GM18498 (cell line): Measurements from ENCODE around the gene SLC27A6.

Experiments used
- ATAC-seq: cut with Tn5 transposase; IDR thresholded peaks from one replicate; pipeline ENCODE4 v1.9.1; 2021; ENCODE audit warnings: mild to moderate bottlenecking, moderate library complexity; ENCODE audit not compliant: unreplicated experiment

Gene SLC27A6

DNA sequence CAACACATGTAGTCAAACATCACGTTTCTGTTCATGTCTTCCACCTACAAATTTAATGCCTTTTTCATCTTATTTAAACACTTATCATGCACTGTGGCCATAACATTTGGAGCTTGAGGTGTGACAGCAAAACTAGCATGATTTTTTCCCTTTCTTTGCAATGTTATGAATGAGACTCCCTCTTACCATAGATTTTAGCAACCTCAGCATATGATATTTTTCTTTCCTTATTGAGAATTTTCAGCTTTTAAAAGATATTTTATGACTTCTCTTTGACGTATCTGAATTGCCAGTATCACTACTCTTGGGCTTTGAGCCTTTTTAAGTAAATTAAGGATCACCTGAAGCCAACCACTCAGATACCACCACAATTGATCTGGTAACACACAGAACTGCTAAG is 96.6 kb downstream of the SLC27A6 start:
- ATAC-seq: no peak

DNA sequence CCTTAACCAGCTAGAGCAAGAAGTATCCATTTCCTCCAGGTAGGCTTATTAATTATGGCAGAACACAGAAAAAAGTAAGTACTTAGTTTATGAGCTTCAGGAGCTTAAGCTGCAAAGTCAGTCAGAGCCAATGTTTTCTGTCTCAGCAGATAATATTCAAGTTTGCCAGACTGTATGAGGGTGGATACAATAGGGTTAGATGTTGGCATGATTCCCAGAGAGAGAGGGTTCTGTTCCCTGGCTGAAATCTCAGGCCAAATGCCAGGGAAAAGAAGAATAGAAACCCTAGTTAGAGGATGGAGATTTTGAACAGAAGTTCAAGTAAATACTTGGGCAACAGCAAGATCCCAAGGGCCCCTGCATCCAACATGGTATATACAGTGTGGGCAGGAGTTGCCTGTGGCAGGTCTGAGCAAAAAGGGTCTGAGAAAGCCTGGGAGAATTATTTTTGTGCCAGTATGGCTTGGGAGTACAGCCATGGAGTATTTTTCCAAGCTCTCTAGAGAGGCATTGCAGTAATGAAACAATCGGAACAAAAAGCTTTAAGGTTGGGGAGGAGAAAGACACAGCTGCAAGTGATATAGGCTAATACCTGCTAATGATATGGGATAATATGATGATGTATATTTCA is 98.3 kb downstream of the SLC27A6 start:
- no peak for ATAC-seq

DNA sequence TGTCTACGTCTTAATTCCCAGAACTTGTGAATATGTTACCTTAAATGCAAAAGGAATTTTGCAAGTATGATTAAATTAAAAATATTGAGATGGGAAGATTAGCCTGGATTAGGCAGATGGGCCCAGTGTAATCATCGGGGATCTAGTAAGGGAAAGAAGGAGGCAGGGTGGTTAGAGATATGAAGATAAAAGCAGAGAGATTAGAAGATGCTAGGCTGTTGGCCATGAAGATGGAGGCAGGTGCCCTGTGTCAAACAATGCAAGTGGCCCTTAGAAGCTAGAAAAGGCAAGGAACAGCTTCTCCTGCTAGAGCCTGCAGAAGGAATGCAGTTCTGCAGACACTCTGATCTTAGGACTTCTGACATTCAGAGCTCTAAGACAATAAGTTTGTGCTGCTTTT is 100.4 kb downstream of the SLC27A6 start:
- ATAC-seq: no peak

DNA sequence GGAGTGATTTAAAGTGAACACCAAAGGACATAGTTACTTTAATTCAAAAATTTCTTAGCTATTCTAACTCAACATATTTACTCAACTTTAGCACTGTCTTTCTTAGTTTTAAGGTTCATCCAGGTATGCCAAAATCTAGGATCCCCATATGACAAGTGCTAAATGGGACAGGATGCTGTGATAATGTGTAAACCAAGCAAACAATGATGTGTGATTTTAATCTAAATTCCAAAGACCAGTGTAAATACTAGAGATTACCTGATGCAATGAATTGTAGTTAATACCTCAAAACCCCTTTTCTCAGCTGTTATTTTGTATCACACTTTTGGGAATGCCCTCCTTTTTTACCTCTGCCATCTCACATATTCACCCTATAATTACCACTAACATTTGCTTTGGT is 102.5 kb downstream of the SLC27A6 start:
- ATAC-seq: no peak

DNA sequence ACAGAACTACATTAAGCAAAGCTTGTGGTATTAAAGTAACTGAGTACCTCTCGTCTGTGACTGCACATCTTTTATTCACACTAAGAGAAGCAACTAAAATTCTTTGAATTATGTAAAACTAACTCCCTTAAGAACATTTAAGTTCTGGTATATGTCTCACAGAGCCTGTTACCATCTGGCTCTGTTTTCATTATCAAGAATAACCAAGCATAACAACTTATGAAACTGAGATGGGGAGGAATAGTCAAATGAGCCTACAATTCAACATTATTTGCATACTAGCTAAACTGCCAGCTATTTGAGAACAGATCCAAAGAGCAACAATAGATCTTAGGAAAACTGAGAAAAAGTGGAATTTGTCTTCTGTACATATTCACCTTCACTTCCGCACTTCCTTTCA is 104.0 kb downstream of the SLC27A6 start:
- ATAC-seq: peak; percentile 91

DNA sequence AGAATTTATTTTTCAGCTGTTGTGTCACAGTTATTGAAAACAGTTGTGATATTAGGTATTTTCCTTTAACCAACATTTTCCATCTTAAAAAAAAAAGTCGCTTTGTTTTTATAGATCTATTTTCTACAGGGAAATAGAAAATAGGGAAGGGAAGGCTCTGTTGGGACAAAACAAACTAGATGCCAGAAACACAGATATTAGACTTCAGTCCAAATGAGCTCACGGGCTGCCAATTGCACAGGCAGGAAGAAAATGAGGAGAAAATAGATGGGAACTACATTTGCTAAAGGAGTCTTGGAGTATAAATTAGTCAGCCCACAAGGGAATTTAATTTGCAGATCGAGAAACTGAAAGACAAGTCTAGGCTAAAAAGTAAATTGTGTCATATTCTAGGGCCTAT is 107.8 kb downstream of the SLC27A6 start:
- no peak for ATAC-seq

DNA sequence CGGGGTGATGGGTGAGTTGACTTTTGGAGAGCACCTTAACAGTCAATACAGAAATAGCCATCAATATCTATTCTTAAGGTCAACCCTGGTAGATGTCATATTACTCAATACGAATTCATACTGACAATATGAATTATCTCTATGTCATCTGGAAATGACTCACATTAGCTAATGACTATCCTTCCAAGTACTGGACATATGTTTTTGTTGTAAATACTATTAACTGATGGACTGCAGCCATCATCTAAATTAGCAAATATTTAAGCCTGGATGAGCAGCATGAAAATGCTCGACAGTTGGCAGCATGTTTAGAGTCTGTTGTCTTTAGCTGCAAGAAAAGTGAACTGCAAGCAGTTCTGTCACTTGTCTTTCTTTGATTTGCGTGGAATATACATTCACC is 109.6 kb downstream of the SLC27A6 start:
- ATAC-seq: no peak

DNA sequence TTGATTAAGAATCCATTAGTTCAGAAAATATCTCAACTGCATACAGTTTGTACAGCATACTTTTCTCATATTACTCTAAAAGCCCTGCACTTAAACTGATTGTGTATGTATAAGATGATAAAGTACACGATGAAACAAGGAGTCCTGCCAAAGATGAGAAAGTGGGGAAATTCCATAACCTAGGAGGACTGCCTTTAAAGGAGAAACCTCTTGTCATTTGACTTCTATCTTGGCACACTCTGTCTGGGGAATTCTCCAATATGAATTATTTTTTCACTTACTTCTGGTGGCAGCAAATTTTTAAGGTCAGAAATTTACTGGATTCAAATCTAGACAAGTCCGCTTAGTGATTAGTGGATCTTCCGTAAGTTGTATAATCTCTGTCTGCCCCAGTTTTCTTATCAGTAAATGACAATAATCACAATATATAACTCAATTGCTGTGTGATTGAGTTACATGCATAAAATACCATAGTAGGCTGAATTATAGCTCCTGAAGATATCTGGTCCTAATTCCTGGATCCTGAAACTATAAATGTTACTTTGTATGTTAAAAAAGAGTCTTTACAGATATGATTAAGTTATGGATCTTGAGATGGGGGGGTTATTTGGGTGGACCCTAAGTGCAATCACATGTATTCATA is 112.3 kb downstream of the SLC27A6 start:
- no peak for ATAC-seq

DNA sequence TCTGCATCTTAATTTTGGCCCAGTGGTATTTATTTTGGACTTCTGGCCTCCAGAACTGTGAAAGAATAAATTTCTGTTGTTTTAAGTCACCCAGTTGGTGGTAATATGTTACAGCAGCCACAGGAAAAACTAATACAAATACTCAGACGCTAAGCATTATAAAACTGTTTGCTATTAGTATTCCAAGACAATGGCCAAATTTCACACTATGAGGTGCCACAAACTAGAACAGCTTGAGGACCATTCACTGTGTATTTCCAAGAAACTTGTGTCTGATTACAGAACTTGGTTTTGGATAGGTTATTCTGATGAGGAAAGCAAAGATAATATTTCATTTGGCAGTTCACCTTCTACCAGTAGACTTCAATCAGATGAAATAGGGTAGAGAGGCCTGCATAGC is 113.0 kb downstream of the SLC27A6 start:
- ATAC-seq: no peak

DNA sequence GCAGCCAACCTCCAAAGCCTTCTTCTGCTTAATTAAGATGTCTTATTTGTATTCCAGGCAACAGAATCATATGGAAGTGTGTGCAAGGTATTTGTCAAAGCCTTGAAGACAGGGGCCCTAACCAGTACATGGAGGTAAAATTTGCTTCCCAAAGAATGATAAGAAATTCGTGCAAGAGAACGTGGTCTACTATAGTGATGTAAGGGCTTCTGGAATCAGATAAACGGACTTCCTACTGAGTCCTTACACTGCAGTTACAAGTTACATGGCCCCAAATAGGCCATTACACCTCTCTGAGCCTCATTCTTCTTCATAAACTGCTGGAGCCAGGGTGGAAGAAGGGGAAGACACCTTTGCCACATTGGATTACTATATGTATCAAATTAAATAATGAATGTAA is 113.4 kb downstream of the SLC27A6 start:
- ATAC-seq: no peak

DNA sequence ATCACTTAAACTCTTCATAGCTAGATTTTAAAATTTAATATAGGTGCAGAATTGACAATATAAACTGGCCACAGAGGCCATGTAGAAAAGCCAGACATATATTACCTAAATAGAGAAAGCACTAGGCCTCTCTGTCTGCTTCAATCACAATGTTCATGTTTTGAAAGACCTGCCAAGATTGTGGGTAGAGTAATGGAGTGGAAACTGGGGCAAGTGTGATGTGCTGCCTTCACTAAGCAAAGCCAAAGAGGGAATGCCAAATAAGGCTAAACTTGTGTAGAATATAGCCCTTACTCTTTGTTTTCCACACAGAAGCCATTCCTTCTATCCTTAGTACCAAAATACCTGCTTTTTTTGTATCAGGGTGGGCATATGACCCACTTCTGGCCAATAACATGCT is 114.2 kb downstream of the SLC27A6 start:
- ATAC-seq: no peak

DNA sequence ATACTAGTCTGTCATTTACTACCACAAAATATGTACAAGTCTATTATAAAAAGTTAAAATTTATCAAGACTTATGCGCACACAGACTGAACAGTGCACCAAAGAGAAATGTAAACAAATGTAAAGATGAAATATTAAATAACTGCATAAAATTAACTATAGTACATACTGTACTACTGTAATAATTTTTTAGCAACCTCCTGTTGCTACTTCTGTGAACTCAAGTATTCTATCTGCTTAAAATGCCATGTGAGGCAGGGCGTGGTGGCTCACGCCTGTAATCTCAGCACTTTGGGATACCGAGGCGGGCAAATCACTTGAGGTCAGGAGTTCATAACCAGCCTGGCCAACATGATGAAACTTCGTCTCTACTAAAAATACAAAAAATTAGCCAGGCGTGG is 115.5 kb downstream of the SLC27A6 start:
- ATAC-seq: no peak

DNA sequence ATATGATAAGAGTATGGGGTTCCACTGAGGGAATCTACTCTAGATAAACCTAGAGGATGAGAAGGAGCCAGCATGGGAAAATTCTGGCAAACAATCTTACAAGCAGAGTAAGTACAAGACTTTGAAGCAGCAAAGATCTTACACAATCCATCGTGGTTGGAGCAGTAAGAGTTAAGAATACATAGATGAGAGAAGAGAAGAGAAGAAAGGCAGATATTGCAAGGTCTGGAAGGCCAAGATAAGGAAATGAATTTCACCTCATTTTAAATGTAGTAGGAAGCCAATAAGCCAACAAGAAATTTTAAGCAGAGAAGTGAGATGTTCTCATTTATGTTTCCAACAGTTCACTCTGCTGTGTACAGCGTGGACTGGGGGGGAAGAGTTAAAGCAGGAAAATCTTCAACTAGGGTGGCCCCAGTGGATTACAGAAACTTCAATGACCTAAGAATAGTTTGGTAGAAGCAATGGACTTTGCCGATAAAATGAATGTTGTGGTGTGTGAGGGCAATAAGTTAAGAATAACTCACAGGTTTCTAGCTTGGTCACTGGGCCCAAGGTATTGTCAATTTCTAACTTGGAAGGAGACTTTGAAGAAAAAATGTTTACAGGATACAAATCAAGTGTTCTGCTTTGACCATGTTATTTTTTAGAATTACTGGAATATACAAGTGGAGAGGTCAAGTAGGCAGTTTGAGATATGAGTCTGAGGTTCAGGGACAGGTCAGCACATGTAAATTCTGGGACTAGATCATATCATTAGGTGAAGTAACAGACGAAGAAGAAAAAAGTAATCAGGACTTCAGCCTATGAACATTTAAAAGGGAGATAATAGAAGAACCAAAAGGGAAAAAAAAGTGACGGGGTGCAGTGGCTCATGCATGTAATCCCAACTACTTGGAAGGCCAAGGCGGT is 117.2 kb downstream of the SLC27A6 start:
- ATAC-seq: no peak
